Dermis microvascular lymphatic vessel endothelial cell (primary cell): ENCODE measurements around the gene GAS6. TPM values are rescaled to one million over a fixed set of nuclear protein-coding genes. Genes with fewer than 3 reads are reported as not detected.
"Not testable (repeated sequence)": the region's sequence is repeated elsewhere in the genome, so short reads cannot be mapped to it uniquely, and the experiment has no call there.

Experiments used
- DNase-seq, 2 donors: peaks; one replicate each; pipeline versions ENCODE4 v3.0.0 to v3.0.0-alpha.2; 2010; ENCODE audit warnings: low read depth in 2 of 2
- total RNA-seq: library from RNA; depleted of rRNA; stranded (reverse); fragments of >200 nt; gene quantifications from 2 replicates; pipeline ENCODE4 v1.2.1, GENCODE V29; 2014

Gene GAS6
- total RNA-seq, 1 donor from 2014 or later: 58.0 TPM

GRCh38 chr13:113793718-113794085, 70.2 kb downstream of the GAS6 start:
- DNase-seq: no peak

DNA sequence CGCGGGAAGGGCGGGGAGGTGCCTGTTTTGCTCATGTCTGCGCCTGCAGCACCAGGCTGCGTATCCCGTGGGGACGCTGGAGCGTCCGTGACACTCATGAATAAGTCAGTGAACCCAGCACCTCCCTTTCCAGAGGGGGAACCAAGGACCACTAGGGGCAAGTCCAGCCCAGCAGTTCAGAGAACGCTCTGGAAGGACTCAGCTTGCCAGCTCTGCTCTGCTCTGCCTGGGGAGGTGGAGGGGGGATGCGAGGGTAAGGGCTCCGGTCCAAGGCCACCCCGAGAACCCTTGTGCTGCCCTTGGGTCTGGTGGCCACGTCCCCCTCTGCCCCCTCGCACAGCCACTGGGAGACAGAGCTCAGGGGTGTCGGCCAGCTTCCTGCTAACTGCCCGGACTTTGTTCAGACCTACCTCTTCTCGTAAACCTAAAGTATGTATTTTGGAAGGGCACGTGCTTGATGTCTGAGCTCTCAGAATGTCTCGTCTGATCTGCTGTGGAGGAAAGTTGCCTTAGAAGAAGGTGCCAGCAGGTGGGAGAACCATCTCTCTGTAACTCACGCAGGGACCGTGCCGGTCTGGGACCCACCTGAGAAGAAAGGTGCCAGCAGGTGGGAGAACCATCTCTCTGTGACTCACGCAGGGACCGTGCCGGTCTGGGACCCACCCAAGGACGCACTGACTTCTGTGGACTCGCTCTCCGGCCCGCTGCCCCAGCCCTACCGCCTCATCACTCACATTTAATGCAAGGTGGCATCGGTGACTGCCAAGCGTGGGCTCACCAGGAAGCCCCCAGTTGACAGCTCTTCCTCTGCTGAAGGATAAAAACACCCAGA, 70.8 kb downstream of the GAS6 start:
- DNase-seq: no peak

- no peak for DNase-seq
Measured at GRCh38 chr13:113792236-113792770, 71.6 kb downstream of the GAS6 start.

DNA sequence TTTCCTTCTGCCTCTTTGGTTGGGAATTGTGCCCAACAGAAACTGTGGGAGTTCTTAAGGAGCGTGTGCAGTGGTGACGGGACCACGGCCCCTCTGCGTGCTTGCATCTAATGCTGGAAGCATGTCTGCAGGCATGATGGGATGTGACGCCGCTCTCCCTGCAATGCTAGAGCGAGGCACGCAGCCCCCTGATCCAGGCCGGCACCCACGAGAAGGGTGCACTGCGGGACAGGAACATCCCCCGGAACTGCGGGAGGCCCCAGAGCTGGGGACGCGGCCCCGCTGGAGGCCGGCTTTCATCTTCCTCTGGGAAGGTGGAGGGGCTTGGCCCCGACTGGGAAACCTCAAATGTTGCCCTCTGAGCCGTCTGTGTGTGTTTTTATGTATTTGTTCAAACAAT, 72.1 kb downstream of the GAS6 start:
- DNase-seq: no peak

DNA sequence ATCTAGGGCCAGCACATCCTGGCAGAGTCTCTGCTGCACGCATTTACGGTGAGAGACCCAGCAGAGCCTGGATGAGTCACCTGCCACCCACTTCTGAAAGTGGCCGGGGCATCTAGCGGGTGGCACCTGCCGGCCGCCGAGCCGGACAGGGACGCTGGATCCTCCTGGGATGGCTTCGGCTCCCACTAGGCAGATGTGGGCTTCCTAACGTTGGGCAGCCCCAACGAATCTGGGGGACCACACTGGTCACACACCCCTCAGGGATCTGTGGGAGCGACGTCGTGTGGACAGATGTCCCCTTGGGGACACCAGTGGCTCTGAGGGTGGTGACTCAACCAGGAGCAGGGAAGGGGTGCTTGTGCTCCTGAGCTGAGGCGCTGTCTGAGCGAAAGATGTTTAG, 72.7 kb downstream of the GAS6 start:
- no peak for DNase-seq

GRCh38 chr13:113789931-113790330, 73.9 kb downstream of the GAS6 start:
- not testable (repeated sequence) for DNase-seq

GRCh38 chr13:113789167-113789566, 74.7 kb downstream of the GAS6 start:
- no peak for DNase-seq

DNA sequence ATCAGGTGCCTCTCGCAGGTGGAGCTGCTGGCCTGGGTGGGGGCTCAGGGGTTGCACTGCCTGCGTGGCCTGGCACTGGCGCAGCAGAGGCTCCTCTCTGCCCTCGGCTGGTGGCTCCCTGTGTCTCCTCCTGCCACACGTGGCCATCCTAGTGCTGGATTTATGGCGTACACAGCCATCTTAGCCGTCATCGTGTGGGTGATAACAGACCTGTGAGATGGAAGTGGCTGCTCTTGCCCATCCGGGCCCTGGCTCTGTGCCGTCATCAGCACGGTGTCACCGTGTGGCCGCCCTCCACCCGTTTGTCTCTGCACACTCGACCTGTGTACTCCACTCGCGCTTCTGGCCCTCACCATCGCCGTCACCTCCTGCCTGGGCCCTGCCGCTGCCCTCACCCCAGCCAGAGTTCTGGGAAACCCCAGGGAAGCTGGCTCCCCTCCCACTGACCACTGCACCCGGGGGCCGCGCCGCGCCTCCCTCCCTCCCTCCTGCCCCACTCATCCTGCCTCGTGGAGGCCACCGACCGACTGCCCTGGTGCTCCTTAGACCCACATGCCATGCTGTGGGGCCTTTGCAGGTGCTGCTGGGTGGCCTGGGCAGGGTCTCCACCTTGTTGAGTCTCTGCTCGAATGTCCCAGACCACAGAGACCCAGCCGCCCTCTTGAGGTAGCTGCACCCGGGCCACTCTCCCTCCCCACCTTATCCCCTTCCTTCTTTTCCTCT, 75.3 kb downstream of the GAS6 start:
- DNase-seq: no peak

GRCh38 chr13:113787694-113788093, 76.2 kb downstream of the GAS6 start:
- no peak for DNase-seq

DNA sequence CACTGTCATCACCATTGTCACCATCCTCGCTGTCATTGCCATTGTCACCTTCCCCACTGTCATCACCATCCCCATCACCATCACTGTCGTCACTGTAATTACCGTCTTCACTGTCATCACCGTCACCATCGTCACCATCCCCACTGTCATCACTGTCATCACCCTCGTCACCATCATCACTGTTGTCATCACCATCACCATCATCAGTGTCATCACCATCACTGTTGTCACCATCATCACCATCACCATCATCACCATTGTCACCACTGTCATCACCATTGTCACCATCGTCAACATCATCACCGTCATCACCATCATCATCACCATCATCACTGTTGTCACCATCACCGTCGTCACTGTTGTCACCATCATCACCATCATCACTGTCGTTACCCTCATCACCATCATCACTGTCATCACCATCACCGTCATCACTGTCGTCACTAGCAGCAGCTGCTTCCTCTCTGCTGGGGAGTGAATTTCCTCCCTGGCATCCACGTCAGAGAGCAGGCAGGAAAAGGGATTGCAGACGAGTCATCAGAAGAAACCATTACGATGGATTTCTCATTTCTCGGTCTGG, 77.5 kb downstream of the GAS6 start:
- peak; percentile 37 to 54 for DNase-seq

GRCh38 chr13:113785051-113786010, 78.5 kb downstream of the GAS6 start:
- peak; percentile 57 to 86 for DNase-seq

- DNase-seq: no peak
Measured at GRCh38 chr13:113784645-113785024, 79.2 kb downstream of the GAS6 start.

DNA sequence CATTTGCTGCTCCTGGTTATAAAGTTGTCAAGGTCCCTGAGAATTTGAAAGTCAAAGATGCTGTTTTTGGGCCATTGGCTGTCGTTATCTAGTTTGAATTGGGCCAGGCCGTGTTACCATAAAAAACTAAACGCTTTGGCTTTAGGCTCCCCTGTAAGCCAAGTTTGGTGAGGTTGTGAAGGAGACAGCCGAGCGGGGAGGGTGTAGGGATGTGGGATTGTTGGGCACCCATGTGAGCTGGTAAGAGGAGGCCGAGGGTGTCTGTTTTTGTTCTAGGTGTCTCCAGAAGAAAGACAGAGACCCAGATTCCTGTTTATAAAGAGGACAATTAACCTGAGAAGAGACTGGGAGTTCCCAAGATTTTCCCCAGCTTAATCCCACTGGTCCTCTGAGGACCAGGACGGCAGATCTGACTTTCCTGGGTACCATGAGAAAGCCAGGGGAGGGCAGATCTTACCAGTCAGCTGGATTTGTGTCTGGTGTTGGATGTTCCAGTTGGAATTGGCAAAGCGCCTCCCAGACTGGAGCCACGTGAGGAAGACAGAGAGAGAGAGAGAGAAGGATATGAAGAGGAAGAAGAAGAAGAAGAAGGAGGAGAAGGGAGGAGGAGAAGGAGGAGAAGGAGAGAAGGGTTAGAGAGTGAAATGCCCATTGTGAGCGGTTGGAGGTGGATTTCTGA, 79.8 kb downstream of the GAS6 start:
- no peak for DNase-seq

DNA sequence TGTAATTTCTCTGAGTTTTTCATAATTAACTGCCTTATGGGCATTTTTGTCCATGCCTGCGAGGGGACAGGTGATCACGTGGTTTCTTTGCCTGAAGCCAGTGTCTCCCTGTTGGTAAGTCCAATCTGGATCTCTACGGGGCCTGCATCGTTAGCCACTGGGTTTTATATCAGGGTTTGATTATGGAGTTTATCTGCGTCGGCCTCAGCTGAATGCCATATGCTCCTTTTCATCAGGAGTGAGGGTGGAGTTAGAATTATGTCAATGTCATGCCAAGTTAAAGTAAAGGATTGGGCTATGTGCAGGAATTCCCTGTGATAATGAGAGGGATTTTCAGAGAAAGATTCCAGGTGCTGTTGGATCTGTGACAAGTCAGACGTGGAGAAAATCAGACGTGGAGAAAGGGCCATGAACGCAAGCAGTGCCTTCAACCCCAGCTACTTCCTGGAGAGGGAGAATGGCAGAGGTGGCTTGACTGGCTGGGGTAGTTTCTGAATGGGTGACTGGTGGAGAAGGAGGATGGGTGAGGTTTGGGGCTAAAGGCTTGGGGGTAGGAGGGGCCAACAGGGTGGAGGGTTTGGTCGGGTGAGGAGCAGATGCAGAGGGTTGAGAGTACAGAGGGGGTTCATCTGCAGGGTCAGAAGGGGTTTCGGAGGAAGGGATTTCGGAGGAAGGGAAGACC, 80.5 kb downstream of the GAS6 start:
- DNase-seq: no peak

DNA sequence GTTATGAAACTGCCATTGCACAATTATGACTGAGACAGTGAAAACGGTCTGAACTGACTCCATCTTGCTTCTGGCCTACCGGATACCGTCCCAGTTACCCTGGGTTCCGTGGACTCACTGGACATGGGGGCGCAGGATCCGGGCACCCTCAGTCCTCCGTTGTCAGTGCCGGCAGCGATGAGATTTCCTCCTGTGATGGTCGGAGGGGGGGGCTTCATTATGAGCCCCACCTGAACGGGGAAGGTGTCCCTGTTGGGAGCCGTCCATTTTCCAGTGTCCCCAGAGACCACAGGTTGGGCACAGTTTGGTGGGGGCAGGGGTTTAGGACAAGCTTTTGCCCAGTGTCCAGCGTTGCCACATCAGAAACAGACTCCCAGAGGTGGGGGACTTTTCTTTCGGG, 81.4 kb downstream of the GAS6 start:
- no peak for DNase-seq

- no peak for DNase-seq
Measured at GRCh38 chr13:113781571-113781970, 82.3 kb downstream of the GAS6 start.

DNA sequence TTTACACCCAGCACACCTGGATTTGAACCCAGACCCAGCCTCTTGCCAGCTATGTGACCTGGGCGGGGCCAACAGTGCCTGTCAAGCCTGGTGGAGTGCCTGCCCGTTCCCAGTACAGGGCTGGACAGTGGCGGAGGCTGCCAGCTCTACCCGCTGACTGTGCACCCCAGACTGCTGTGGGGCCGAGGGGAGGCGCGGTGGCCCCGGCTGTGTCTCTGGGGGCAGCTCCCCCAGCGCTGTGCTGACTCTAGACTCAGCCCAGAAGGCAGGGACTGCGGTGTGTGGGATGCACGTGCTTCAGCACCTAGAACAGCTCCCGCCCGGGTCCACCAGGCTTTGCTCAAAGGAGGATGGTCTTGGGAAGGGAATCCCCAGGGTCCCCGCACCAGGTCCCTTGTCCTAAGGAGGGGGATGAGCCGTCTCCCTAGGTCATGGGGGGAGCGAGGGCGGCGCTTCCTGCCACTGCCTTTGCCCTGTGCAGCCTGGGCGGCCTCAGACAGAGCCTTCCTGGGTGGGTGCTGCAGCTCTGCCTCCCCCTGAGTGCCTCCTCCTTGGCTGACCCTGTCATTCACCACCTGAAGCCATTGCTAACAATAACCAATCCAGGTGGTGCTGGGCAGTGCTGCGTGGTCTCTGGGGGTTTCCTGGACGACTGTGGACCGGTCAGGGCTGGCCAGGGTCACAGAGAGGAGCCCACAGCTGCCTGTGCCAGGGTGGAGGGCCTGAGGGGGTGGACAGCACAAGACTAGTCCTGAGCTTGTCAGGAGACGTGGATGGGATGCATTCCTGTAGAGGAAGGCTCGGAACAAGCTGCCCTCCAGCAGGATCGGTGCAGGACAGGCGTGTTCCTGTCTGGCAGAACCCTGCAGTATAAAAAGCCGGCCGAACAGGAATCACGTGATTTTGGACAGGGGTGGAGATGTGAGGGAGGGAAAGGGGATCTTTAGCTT, 86.3 kb downstream of the GAS6 start:
- peak in 1 of 2 donors; percentile 34 for DNase-seq

GRCh38 chr13:113776231-113777125, 87.4 kb downstream of the GAS6 start:
- no peak for DNase-seq
